CD4-positive, alpha-beta T cell treated with Interleukin-15 for 4 hours (primary cell): ENCODE data around the gene ADAMTS14.
"Not testable (repeated sequence)": the region's sequence is repeated elsewhere in the genome, so short reads cannot be mapped to it uniquely, and the experiment has no call there.

Experiments used
- DNase-seq: peaks from one replicate; pipeline ENCODE4 v3.0.0-alpha.2; 2020; ENCODE audit warnings: low spot score

ADAMTS14 gene, protein sequence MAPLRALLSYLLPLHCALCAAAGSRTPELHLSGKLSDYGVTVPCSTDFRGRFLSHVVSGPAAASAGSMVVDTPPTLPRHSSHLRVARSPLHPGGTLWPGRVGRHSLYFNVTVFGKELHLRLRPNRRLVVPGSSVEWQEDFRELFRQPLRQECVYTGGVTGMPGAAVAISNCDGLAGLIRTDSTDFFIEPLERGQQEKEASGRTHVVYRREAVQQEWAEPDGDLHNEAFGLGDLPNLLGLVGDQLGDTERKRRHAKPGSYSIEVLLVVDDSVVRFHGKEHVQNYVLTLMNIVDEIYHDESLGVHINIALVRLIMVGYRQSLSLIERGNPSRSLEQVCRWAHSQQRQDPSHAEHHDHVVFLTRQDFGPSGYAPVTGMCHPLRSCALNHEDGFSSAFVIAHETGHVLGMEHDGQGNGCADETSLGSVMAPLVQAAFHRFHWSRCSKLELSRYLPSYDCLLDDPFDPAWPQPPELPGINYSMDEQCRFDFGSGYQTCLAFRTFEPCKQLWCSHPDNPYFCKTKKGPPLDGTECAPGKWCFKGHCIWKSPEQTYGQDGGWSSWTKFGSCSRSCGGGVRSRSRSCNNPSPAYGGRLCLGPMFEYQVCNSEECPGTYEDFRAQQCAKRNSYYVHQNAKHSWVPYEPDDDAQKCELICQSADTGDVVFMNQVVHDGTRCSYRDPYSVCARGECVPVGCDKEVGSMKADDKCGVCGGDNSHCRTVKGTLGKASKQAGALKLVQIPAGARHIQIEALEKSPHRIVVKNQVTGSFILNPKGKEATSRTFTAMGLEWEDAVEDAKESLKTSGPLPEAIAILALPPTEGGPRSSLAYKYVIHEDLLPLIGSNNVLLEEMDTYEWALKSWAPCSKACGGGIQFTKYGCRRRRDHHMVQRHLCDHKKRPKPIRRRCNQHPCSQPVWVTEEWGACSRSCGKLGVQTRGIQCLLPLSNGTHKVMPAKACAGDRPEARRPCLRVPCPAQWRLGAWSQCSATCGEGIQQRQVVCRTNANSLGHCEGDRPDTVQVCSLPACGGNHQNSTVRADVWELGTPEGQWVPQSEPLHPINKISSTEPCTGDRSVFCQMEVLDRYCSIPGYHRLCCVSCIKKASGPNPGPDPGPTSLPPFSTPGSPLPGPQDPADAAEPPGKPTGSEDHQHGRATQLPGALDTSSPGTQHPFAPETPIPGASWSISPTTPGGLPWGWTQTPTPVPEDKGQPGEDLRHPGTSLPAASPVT

DNA sequence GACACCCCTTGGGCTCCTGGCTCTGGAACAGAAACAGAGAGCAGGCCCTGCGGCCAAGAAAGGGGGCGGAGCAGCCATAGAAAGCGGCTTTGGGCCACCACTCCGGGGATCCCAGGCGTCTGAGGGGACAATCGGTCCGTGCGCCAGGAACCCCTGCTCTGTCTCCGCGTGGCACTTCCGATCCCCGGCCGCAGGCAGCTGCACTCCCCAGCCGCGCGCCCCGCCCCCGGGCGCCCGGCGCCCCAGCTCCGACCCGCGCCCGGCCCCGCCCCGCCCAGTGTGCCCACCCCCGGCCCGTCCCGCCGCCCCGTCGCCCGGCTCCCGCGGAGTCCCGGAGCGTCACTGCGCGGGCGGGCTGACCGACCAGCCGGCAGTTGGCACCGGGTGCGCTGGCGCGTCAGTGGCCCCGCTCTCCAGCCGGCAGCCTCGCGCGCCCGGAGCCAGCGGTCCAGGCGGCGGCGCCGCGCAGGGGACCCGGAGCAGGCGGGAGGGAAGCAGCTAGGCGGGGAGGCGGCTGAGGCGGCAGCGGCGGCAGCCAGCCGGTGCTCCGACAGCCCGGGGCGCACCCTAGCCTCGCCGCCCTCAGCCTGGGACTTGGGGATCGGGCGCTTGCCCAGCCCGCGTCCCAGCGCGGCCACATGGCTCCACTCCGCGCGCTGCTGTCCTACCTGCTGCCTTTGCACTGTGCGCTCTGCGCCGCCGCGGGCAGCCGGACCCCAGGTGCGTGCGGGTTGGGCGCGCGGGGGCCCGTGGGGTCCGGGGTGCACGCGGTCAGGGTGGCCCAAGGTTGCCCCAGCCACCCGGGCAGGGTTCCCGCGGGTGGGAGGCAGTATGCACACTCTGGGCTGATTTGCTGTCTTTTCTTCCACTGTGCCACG is at the start of gene ADAMTS14:
Gene ADAMTS14, plus strand, starts transcription at position 342 of the 878 bp plus-strand sequence. Its CDS starts 297 bp downstream, at position 639.
- DNase-seq, result no peak

DNA sequence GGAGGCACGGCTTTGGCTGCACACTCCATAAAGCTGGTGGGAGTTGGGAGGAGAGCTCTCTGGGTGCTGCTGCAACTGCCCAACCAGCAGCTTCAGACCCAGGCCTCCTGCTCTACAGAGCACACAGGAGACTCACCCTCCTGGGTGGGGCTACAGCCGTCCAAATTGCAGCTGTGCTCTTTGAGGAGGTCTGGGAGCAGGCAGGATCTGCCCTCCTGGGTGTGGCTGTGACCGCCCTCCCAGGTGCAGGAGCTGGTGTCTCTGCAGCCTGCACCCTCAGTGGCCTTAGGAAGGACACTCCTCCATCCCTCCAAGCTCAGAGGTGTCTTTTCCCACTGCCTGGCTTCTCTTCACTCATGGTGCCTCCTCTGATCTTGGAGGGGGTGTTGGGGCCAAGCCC is 49.8 kb upstream of the ADAMTS14 start:
- no peak for DNase-seq

DNA sequence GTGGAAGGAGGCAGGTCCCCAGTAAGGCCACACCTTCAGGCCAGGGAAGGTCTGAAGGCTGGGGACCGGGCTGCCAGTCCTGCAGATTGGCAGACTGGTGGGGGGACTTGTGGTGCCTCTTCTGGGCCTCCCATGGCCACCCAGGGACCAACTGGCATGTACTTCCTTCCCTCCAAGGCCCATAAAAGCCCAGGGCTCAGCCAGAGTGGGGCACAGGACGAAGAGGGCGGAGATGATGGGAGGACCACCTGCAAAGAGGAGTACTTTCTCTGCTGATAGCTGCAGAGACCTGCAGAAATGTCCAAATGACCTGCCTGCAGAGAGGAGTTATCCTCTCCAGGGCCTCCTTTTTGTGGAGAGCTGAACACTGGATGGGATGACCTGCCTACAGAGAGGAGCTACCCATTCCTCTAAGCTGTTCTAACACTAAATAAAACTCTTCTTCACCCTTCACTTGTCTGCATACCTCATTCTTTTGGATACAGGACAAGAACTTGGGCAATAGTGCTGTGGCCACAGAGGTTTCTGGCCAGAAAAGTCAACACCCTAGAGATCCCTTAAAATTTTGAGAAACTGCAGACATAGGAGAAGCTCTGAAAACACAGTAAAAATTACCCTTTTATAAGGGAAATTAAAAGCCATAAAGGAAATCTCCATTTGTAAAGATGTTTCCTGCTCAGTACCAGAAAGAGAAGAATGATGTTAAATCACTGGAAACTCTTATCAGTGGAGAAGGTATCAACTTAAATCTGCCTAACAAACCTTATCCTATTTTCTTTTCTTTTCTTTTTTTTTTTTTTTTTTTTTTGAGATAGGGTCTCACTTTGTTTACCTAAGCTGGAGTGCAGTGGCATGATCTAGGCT is 49.1 kb upstream of the ADAMTS14 start:
- no peak for DNase-seq

DNA sequence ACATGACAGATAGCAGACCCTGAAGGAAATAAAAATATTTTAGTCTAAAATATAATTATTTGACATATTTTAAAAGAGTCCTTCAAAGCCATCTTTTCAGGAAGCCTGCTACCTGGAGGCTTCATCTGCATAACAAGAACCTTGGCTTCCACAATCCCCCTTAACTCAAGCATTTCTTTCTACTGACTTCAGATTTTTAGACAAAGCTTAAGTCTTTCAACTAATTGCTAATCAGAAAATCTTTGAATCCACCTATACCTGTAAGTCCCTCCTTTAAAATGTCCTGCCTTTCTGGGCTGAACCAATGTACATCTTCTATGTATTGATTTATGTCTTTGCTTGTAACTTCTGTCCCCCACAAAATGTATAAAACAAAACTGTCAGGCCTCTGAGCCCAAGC is 46.2 kb upstream of the ADAMTS14 start:
- no peak for DNase-seq

DNA sequence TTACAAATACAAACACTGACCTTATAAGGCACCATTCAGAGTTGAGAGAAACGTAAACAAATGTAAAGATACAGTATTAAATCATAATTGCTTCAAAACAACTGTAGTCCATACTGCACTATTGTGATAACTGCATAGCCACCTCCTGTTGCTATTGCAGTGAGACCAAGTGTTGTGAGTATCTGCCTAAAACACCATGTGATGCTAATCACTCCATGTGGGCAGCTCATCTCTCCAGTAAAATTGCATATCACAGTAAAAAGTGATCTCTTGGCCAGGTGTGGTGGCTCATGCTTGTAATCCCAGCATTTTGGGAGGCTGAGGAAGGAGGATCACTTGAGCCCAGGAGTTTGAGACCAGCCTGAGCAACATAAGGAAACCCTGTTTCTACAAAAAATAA is 43.0 kb upstream of the ADAMTS14 start:
- no peak for DNase-seq

DNA sequence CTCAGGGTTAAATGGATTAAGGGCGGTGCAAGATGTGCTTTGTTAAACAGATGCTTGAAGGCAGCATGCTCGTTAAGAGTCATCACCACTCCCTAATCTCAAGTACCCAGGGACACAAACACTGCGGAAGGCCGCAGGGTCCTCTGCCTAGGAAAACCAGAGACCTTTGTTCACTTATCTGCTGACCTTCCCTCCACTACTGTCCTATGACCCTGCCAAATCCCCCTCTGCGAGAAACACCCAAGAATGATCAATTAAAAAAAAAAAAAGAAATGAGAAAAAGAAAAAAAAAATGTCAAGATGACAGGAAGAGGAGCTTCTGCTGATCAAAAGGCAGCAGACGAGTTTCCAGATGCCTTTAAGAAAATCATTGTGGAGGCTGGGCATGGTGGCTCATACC is 40.6 kb upstream of the ADAMTS14 start:
- not testable (repeated sequence) for DNase-seq

DNA sequence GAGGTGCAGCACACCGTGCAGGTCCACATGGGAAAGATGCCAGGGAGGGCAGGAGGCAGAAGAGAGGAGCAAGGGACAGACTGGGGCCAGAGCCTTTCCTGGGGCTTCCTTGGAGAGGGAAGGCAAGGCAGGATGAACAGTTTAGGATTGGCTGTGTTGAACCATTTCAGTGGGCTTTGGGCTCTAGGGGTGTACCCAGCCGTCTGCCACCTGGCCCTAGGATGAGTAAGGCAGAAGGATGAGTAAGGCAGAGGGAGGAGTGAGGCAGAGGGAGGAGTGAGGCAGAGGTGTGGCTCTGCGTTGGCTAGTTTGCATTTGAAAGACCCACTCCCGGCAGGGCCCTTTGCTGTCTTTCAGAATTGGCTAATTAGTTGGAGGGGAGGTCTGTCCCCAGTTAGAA is 38.3 kb upstream of the ADAMTS14 start:
- DNase-seq, result no peak

DNA sequence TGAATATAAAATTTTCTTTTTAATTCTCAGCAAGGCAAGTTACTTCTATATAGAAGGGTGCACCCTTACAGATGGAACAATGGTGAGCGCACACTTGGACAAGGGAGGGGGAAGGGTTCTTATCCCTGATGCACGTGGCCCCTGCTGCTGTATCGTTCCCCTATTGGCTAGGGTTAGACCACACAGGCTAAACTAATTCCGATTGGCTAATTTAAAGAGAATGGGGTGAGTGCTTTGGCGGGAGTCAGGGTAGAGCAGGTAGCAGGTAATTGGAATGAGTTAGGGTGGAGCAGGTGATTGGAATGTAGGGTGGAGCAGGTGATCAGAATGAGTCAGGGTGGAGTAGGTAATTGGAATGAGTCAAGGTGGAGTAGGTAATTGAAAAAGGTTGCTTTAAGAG is 37.8 kb upstream of the ADAMTS14 start:
- DNase-seq, result not testable (repeated sequence)

DNA sequence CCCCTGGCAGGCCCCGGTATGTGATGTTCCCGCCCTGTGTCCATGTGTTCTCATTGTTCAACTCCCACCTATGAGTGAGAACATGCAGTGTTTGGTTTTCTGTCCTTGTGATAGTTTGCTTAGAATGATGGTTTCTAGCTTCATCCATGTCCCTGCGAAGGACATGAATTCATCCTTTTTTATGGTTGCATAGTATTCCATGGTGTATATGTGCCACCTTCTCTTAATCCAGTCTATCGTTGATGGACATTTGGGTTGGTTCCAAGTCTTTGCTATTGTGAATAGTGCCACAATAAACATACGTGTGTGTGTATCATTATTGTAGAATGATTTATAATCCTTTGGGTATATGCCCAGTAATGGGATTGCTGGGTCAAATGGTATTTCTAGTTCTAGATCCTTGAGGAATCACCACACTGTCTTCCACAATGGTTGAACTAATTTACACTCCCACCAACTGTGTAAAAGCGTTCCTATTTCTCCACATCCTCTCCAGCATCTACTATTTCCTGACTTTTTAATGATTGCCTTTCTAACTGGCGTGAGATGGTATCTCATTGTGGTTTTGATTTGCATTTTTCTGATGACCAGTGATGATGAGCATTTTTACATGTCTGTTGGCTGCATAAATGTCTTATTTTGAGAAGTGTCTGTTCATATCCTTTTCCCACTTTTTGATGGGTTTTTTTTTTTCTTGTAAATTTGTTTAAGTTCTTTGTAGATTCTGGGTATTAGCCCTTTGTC is 32.5 kb upstream of the ADAMTS14 start:
- DNase-seq, result not testable (repeated sequence)

DNA sequence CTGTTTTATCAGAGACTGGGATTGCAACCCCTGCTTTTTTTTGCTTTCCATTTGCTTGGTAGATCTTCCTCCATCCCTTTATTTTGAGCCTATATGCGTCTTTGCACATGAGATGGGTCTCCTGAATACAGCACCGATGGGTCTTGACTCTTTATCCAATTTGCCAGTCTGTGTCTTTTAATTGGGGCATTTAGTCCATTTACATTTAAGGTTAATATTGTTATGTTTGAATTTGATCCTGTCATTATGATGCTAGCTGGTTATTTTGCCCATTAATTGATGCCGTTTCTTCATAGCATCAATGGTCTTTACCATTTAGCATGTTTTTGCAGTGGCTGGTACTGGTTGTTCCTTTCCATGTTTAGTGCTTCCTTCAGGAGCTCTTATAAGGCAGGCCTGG is 29.0 kb upstream of the ADAMTS14 start:
- DNase-seq, result not testable (repeated sequence)

DNA sequence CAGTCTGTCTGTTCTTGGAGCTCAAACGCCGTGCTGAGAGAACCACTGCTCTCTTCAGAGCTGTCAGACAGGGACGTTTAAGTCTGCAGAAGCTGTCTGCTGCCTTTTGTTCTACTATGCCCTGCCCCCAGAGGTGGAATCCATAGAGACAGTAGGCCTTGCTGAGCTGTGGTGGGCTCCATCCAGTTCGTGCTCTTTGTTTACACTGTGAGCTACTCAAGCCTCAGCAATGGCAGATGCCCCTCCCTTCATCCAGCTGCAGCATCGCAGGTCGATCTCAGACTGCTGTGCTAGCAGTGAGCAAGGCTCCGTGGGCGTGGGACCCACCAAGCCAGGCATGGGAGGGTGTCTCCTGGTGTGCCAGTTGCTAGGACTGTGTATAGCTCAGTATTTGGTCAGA is 27.3 kb upstream of the ADAMTS14 start:
- not testable (repeated sequence) for DNase-seq

DNA sequence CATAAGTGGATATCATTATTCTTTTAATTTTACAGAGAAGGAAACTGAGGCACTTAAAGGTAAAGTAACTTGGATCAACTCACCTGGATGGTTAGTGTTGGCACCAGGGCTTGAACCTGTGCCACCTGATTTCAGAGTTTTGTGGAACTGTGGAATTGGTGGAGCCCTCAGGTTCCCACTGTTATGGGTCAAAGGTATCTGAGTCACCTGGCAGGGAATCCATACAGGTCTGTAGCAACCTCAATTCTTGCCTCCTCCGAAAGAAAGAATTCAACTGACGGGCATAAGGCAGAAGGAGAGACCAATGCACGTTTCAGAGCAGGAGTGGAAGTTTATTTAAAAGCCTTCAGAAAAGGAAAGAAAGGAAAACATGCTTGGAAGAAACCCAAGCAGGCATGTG is 25.2 kb upstream of the ADAMTS14 start:
- no peak for DNase-seq

DNA sequence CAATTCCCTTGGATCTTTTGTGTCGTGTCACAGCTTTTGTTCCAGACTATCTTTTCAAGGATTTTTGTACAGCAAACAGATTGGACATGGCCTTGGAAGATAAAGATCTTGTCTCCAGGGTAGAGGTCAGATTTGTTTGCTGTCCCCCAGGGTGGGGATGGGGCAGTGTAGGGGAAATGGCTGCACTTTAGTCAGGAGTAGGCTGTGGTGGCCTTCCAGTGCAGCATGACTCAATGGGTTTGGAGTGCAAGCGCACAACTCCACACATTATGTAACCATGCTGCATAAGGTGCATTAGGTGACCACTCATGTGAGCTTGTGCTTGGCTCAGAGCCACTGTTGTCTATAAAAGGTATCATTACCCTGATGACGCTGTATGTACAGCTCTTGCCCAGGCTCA is 23.9 kb upstream of the ADAMTS14 start:
- DNase-seq, result no peak

DNA sequence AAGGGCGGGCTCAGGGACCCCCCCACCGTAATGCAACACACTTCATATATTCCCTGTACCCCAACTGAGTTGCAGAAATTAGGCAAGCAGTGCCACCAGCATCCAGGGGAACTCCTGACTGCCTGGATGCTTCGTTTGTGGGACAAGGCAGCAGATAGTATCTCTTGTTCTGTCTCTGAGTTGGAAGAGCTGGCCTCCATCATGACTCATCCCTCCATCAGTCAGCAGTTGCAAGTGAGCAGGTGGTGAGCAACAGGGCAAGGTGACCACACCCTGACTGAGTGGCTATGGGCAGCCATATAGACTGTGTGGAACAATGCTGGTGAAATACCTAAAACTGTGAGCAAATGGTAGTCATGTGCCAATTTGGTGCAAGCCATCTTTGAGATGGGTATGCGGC is 22.8 kb upstream of the ADAMTS14 start:
- DNase-seq, result no peak

DNA sequence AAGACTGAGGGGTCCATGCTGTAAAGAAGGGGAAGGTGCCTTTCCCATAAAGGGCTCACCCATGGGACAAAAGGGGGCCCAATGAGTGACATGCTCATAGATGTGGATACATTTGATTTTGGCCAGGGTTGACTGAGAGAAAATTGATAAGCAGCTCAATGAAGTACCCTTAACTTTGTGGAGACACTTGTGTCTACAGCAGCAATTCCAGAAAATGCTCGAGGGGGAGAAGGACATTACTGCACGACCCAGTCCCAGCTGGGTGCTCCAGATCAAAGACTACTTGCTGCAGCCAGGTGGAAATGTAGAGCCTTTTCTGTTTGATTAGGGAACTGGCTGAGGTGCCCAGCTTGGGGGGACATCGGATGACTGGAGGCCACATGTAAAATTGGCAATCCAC is 22.2 kb upstream of the ADAMTS14 start:
- no peak for DNase-seq

DNA sequence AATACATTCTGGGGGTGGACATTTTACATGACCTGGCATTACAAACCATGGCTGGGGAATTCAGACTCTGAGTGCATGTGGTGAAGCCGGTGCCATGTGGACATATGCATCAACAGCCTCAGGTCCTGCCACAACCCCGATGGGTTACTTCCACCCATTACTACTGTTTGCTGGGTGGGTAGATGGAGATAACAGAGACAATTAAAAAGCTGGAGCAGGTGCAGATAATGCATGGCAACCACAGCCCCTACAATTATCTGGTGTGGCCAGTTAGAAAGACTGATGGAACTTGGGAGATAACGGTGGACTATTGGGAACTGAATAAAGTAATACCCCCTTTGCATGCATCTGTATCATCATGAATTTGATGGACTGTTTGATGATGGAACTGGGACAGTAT is 21.6 kb upstream of the ADAMTS14 start:
- no peak for DNase-seq

DNA sequence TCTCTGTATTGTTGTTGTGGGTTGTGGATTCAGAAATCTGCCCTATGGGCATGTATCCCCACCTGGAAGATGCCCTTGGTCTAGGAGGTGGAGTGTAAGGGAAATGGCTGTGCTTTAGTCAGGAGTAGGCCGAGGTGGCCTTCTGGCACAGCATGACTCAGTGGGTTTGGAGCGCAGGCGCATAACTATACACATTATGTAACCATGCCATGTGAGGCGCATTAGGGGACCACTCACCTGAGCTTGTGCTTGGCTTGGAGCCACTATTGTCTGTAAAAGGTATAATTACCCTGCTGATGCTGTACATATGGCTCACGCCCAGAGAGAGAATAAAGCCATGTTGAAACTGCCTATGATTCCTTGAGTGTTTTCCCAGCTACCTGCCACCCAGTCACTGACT is 20.6 kb upstream of the ADAMTS14 start:
- no peak for DNase-seq

DNA sequence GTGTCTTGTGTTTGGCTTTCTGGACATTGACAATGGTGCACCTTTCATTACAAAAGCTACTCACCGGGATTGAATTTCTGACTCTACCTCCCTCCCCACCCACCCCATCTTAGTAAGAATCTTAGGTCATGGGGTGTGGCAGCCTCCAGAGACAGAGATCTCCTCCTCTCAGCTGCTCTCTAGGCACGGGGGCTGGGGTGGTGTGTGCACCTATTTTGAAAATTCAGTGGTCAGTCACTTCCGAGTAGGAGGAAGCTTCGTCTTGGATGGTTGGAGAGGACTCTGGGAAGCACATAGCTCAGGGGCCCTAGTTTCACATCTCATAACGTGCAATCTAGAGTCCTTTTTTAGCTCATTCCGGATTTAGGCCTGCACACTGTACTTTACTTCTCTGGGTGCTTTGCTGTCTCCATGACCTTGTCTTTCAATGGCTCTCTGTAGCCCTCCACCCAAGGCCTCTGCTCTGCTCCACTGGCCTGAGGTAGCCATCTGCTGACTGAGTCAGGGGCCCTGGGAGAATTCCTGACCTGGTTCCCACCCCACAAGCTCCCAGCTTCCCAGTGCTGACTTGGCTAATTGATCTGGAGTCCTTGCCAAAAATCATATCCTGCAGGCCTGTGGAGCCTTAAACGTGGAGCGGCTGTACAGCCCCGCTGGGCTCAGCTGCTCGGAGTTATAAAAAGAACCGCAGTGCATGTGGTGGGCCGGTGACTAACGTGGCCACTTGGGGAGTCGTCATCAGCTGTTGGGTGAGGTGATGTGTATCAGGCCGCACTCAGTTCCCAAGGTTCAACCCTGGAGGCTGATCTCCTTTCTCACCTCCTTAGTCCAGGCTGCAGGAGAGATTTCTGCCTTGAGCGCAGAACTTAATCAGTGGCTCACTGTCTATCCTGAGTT is 19.3 kb upstream of the ADAMTS14 start:
- DNase-seq, result no peak

DNA sequence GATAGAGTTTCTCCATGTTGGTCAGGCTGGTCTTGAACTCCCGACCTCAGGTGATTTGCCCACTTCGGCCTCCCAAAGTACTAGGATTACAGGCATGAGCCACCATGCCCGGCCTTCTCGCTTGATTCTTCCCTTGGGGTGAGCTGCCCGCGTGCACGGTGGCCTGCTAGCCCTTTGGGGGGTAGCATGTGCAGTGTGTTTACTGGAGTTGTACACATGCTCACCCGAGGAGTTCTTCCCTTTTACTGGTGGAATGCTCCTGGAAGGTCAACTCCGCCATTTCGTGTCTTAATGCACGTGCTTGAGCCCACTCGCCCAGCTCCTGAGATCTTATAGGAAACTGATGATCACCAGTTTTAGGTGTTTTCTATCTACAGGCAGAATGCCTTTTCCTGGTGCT is 17.0 kb upstream of the ADAMTS14 start:
- DNase-seq, result no peak
